IMR-90 (cell line): ENCODE data around the gene NAPA. TPM values are rescaled to one million over a fixed set of nuclear protein-coding genes. Genes with fewer than 3 reads are reported as not detected.

Experiments
- ATAC-seq: fragments of 200-7000 bp; cut with Tn5 transposase; 2 replicates; pipeline ENCODE4 v1.9.1; 2020; ENCODE audit warnings: low read depth, mild to moderate bottlenecking, moderate library complexity
- BruUV-seq: library from RNA; stranded (reverse); fragments of 400-500 nt; replicated peaks from 2 replicates; lab custom pipeline; 2021; lab: Mats Ljungman, UMichigan
- CTCF ChIA-PET: fragments of 300-600 bp; formaldehyde crosslinking; extraction: SDS; loops from one replicate; lab custom pipeline; 2021; ENCODE audit warnings: antibody characterized with exemption; lab: Yijun Ruan, JAX
- POLR2A ChIA-PET: fragments of 300-600 bp; sonication (Branson Sonifier 250); formaldehyde crosslinking; loops from one replicate; lab custom pipeline; 2022; ENCODE audit warnings: antibody characterized with exemption; ENCODE audit not compliant: unreplicated experiment; lab: Charles Lee
- DNase-seq: peaks from one replicate; pipeline ENCODE4 v3.0.0; 2013
- H2AFZ ChIP-seq: replicated peaks from 2 replicates; pipeline ENCODE3; 2013; ENCODE audit warnings: low read length, mild to moderate bottlenecking; ENCODE audit not compliant: poor library complexity
- H2AK5ac ChIP-seq: 2 replicates; pipeline ENCODE4 v1.6.1; 2013; ENCODE audit warnings: low read depth, low read length, inconsistent platforms
- H2AK9ac ChIP-seq: replicated peaks from 2 replicates; pipeline ENCODE3; 2013; ENCODE audit warnings: mild to moderate bottlenecking, low read depth, low read length, moderate library complexity; ENCODE audit not compliant: poor library complexity
- H2BK120ac ChIP-seq: 2 replicates; pipeline ENCODE4 v1.6.1; 2013; ENCODE audit warnings: low read depth, low read length, inconsistent platforms
- H2BK15ac ChIP-seq: 3 replicates; pipeline ENCODE4 v1.6.1; 2013; ENCODE audit warnings: low read depth, low read length, inconsistent platforms
- H2BK20ac ChIP-seq: 2 replicates; pipeline ENCODE4 v1.6.1; 2013; ENCODE audit warnings: low read depth, mild to moderate bottlenecking, inconsistent platforms, low read length, moderate library complexity
- H2BK5ac ChIP-seq: 2 replicates; pipeline ENCODE4 v1.6.1; 2013; ENCODE audit warnings: mild to moderate bottlenecking, low read depth, low read length, inconsistent platforms; ENCODE audit not compliant: poor library complexity, severe bottlenecking
- H3K14ac ChIP-seq: replicated peaks from 2 replicates; pipeline ENCODE4 v1.6.1; 2013; ENCODE audit warnings: low read depth, low read length, inconsistent platforms
- H3K18ac ChIP-seq: 2 replicates; pipeline ENCODE4 v1.6.1; 2013; ENCODE audit warnings: low read depth, low read length, control low read depth
- H3K23ac ChIP-seq: 2 replicates; pipeline ENCODE4 v1.6.1; 2013; ENCODE audit warnings: low read depth, low read length, inconsistent platforms
- H3K27ac ChIP-seq: 2 replicates; pipeline ENCODE4 v1.5.1; 2013; ENCODE audit warnings: mild to moderate bottlenecking, control low read depth, low read length; ENCODE audit not compliant: insufficient read depth
- H3K27me3 ChIP-seq: 2 replicates; pipeline ENCODE4 v1.6.1; 2013; ENCODE audit warnings: low read length; ENCODE audit not compliant: control insufficient read depth, insufficient read depth
- H3K36me3 ChIP-seq: 2 replicates; pipeline ENCODE4 v1.6.1; 2013; ENCODE audit warnings: low read length, mixed read lengths; ENCODE audit not compliant: control insufficient read depth, insufficient read depth
- H3K4ac ChIP-seq: 2 replicates; pipeline ENCODE4 v1.6.1; 2013; ENCODE audit warnings: low read depth, low read length, inconsistent platforms
- H3K4me1 ChIP-seq: 2 replicates; pipeline ENCODE4 v1.6.1; 2013; ENCODE audit warnings: low read length, mixed read lengths; ENCODE audit not compliant: control insufficient read depth, insufficient read depth
- H3K4me2 ChIP-seq: 2 replicates; pipeline ENCODE4 v1.6.1; 2013; ENCODE audit warnings: low read depth, mild to moderate bottlenecking, control low read depth, low read length, moderate library complexity
- H3K4me3 ChIP-seq: 2 replicates; pipeline ENCODE4 v1.5.1; 2013; ENCODE audit warnings: low read depth, mild to moderate bottlenecking, control low read depth, low read length, moderate library complexity; ENCODE audit not compliant: insufficient read depth
- H3K56ac ChIP-seq: 2 replicates; pipeline ENCODE4 v1.6.1; 2013; ENCODE audit warnings: low read length, inconsistent platforms; ENCODE audit not compliant: insufficient read depth; ENCODE audit errors: extremely low read depth
- H3K79me1 ChIP-seq, 2 experiments: 2 replicates each; pipeline ENCODE4 v1.6.1; 2013; ENCODE audit warnings: low read length in 2 of 2, inconsistent platforms in 1 of 2, low read depth in 1 of 2
- H3K9ac ChIP-seq: 2 replicates; pipeline ENCODE4 v1.6.1; 2013; ENCODE audit warnings: low read depth, low read length, control low read depth
- H3K9me1 ChIP-seq: 2 replicates; pipeline ENCODE4 v1.6.1; 2013; ENCODE audit warnings: low read length, inconsistent platforms; ENCODE audit not compliant: insufficient read depth
- H3K9me3 ChIP-seq: 2 replicates; pipeline ENCODE4 v1.6.1; 2013; ENCODE audit warnings: low read length; ENCODE audit not compliant: control insufficient read depth, insufficient read depth
- H4K20me1 ChIP-seq: 2 replicates; pipeline ENCODE4 v1.6.1; 2013; ENCODE audit warnings: low read length, inconsistent platforms; ENCODE audit not compliant: insufficient read depth
- H4K5ac ChIP-seq: 2 replicates; pipeline ENCODE4 v1.6.1; 2013; ENCODE audit warnings: mild to moderate bottlenecking, low read depth, low read length, control low read depth
- H4K8ac ChIP-seq, 2 experiments: 2 replicates each; pipeline ENCODE4 v1.6.1; 2013; ENCODE audit warnings: low read depth in 2 of 2, low read length in 2 of 2, control low read depth in 1 of 2, inconsistent platforms in 1 of 2
- H4K91ac ChIP-seq: 2 replicates; pipeline ENCODE4 v1.6.1; 2013; ENCODE audit warnings: low read depth, low read length, inconsistent platforms; ENCODE audit not compliant: insufficient read depth
- CEBPB ChIP-seq: IDR thresholded peaks from 2 replicates; pipeline ENCODE4 v1.6.1; 2012; ENCODE audit warnings: low read depth, low read length, improper control_type of control experiment
- CTCF ChIP-seq: conservative IDR thresholded peaks from 2 replicates; pipeline ENCODE4 v1.5.1; 2012; ENCODE audit warnings: mild to moderate bottlenecking, low read depth, low read length, improper control_type of control experiment
- ELK1 ChIP-seq: fragments of 150-350 bp; IDR thresholded peaks from 2 replicates; pipeline ENCODE4 v1.6.1; 2016; ENCODE audit warnings: low read depth, mild to moderate bottlenecking, low read length, moderate library complexity, borderline replicate concordance
- FOS ChIP-seq: fragments of 150-350 bp; IDR thresholded peaks from 2 replicates; pipeline ENCODE4 v1.6.1; 2016; ENCODE audit warnings: low read depth, low read length
- MAFK ChIP-seq: IDR thresholded peaks from 2 replicates; pipeline ENCODE4 v1.6.1; 2012; ENCODE audit warnings: low read depth, low read length, improper control_type of control experiment
- MAZ ChIP-seq: IDR thresholded peaks from 2 replicates; pipeline ENCODE4 v1.6.1; 2012; ENCODE audit warnings: low read depth, mild to moderate bottlenecking, low read length, improper control_type of control experiment, moderate library complexity, borderline replicate concordance
- MXI1 ChIP-seq: IDR thresholded peaks from 2 replicates; pipeline ENCODE4 v1.6.1; 2012; ENCODE audit warnings: low read depth, mild to moderate bottlenecking, low read length, moderate library complexity, borderline replicate concordance
- NFE2L2 ChIP-seq: fragments of 150-350 bp; IDR thresholded peaks from 2 replicates; pipeline ENCODE4 v1.6.1; 2016; ENCODE audit warnings: low read depth, mild to moderate bottlenecking, low read length
- POLR2A ChIP-seq: IDR thresholded peaks from 2 replicates; pipeline ENCODE4 v1.6.1; 2012; ENCODE audit warnings: mild to moderate bottlenecking, low read depth, low read length
- RAD21 ChIP-seq: IDR thresholded peaks from 2 replicates; pipeline ENCODE4 v1.6.1; 2012; ENCODE audit warnings: low read length, improper control_type of control experiment
- RCOR1 ChIP-seq: IDR thresholded peaks from 2 replicates; pipeline ENCODE4 v1.6.1; 2012; ENCODE audit warnings: mild to moderate bottlenecking, low read length, improper control_type of control experiment; ENCODE audit not compliant: insufficient replicate concordance
- RFX5 ChIP-seq: IDR thresholded peaks from 2 replicates; pipeline ENCODE4 v1.8.0; 2012; ENCODE audit warnings: low read depth, mild to moderate bottlenecking, low read length, moderate library complexity
- WGBS, 2 experiments: methylation state at CpG; one replicate each; pipeline versions ENCODE4 v1.1.5 to v1.1.7; 2013; ENCODE audit warnings: missing lambda C conversion rate in 2 of 2; ENCODE audit not compliant: insufficient read length in 1 of 2; ENCODE audit errors: extremely low coverage in 2 of 2; 5-methylcytosine and 5-hydroxymethylcytosine counted together
- dilution Hi-C: fragments of 300-500 bp; cut with HindIII; formaldehyde crosslinking; loops from one replicate; pipeline ENCODE4 v1.14.3; 2018; ENCODE audit warnings: low sequenced_read_pairs; ENCODE audit not compliant: unreplicated experiment
- in situ Hi-C: fragments of 300-500 bp; cut with MboI; formaldehyde crosslinking; loops from 3 replicates; pipeline ENCODE4 v1.14.3; 2019; ENCODE audit warnings: low sequenced_read_pairs, inconsistent platforms, mixed read lengths
- intact Hi-C: fragments of 100-400 bp; cut with micrococcal nuclease; formaldehyde crosslinking; loops from 2 replicates; pipeline ENCODE4 v1.10.0; 2022
- polyA plus RNA-seq, 3 experiments: library from polyadenylated mRNA; depleted of rRNA; stranded (reverse); fragments of >200 nt; gene quantifications; 2 replicates each; pipeline ENCODE4 v1.2.3, GENCODE V29; 2012; ENCODE audit warnings: low replicate concordance in 1 of 3
- total RNA-seq: library from RNA; depleted of rRNA; stranded (reverse); fragments of >200 nt; gene quantifications from 2 replicates; pipeline ENCODE4 v1.2.3, GENCODE V29; 2012

The NAPA gene
- total and polyA plus RNA-seq, 2 of the 4 experiments (the other 2 are of a cell fraction): 76.4 to 126 TPM

GRCh38 chr19:47507924-47508553 is 6.8 kb downstream of the NAPA start:
- Histone ChIP-seq H2BK120ac (no peak overlapping the region), H3K27ac (no peak overlapping the region), H3K27me3 (no peaks in the 10 kb centered on the region), H2BK15ac (no peak overlapping the region), H3K4ac (no peak overlapping the region), H2BK20ac (no peak overlapping the region), H2AK9ac (no peak overlapping the region), H4K91ac (no peak overlapping the region), H3K9me3 (no peaks in the 10 kb centered on the region), H3K9me1 (peaks cover 14% of the 10 kb centered on the region), H2AFZ (no peak overlapping the region), H3K56ac (no peak overlapping the region), H2BK5ac (no peak overlapping the region), H3K23ac (no peak overlapping the region), H3K18ac (no peak overlapping the region), H4K5ac (no peak overlapping the region), H4K20me1 (peaks cover 70% of the 10 kb centered on the region), H3K79me1 (peaks cover 34 to 92% of the 10 kb centered on the region in 2 experiments), H2AK5ac (no peak overlapping the region), H3K36me3 (peaks cover 11% of the 10 kb centered on the region), H3K9ac (no peak overlapping the region), H4K8ac (no peak overlapping the region), H3K4me3 (no peak overlapping the region), H3K4me1 (peaks cover 13% of the 10 kb centered on the region), H3K14ac (no peak overlapping the region), H3K4me2 (no peak overlapping the region)
- TF ChIP-seq FOS (no peak), RFX5 (no peak), CEBPB (no peak), NFE2L2 (no peak), ELK1 (no peak), CTCF (no peak), MAZ (no peak), RAD21 (no peak), MAFK (no peak), RCOR1 (no peak), POLR2A (no peak), MXI1 (no peak)
- ATAC-seq (no peak), DNase-seq (no peak)
- in situ Hi-C loops: no loop called here
- POLR2A ChIA-PET: no interaction called here
- CTCF ChIA-PET: no interaction called here
- dilution Hi-C loops: no loop called here
- BruUV-seq: no TSS peak
- intact Hi-C loops: no loop called here
- WGBS, 2 experiments: 70% methylated on average over 6 of the region's 11 CpGs; no CpG with 5 or more reads in 1 of the 2 experiments
